WTC11 (cell line): ENCODE results near the gene OCRL. TPM values are rescaled to one million over a fixed set of nuclear protein-coding genes. Genes with fewer than 3 reads are reported as not detected.

Source experiments
- ATAC-seq: fragments of 200-7000 bp; cut with Tn5 transposase; 2 replicates; pipeline ENCODE4 v1.10.0; 2021; ENCODE audit warnings: mild to moderate bottlenecking, moderate library complexity
- CTCF ChIA-PET: fragments of 300-600 bp; sonication (Branson Sonifier 250); formaldehyde crosslinking; loops from one replicate; lab custom pipeline; 2021; ENCODE audit warnings: antibody characterized with exemption; lab: Charles Lee
- POLR2A ChIA-PET: fragments of 350-600 bp; sonication (Branson Sonifier 250); formaldehyde crosslinking; loops from one replicate; lab custom pipeline; 2021; ENCODE audit warnings: antibody characterized with exemption; lab: Charles Lee
- DNase-seq: peaks from one replicate; pipeline ENCODE4 v3.0.0; 2021; ENCODE audit warnings: low spot score
- H3K27ac Mint-ChIP-seq: 2 replicates; pipeline ENCODE4 v1.8.0; 2021; ENCODE audit warnings: mixed read lengths
- H3K27me3 Mint-ChIP-seq: 2 replicates; pipeline ENCODE4 v1.8.0; 2021; ENCODE audit warnings: low read depth, mild to moderate bottlenecking, moderate library complexity, mixed read lengths
- H3K36me3 Mint-ChIP-seq: 2 replicates; pipeline ENCODE4 v1.8.0; 2021; ENCODE audit warnings: mixed read lengths
- H3K4me1 Mint-ChIP-seq: 2 replicates; pipeline ENCODE4 v1.8.0; 2022; ENCODE audit warnings: mixed read lengths
- H3K4me3 Mint-ChIP-seq: 2 replicates; pipeline ENCODE4 v1.8.0; 2021; ENCODE audit warnings: mild to moderate bottlenecking, moderate library complexity, mixed read lengths
- H3K9me3 Mint-ChIP-seq: 2 replicates; pipeline ENCODE4 v1.8.0; 2021; ENCODE audit warnings: mixed read lengths
- AFF4 ChIP-seq: sonication (generic); formaldehyde crosslinking; IDR thresholded peaks from 2 replicates; pipeline ENCODE4 v1.8.1; 2023; ENCODE audit warnings: mild to moderate bottlenecking, missing genetic modification reagents, borderline replicate concordance
- ATF1 ChIP-seq: sonication (generic); formaldehyde crosslinking; IDR thresholded peaks from 2 replicates; pipeline ENCODE4 v1.8.1; 2023; ENCODE audit warnings: mild to moderate bottlenecking, moderate library complexity, missing genetic modification reagents
- ATF2 ChIP-seq: sonication (generic); formaldehyde crosslinking; IDR thresholded peaks from 2 replicates; pipeline ENCODE4 v1.8.1; 2022; ENCODE audit warnings: low read depth, missing genetic modification reagents, borderline replicate concordance
- ATF3 ChIP-seq: sonication (generic); formaldehyde crosslinking; conservative IDR thresholded peaks from 2 replicates; pipeline ENCODE4 v1.8.1; 2022; ENCODE audit warnings: mild to moderate bottlenecking, missing genetic modification reagents
- ESRRA ChIP-seq: sonication (generic); formaldehyde crosslinking; IDR thresholded peaks from 2 replicates; pipeline ENCODE4 v1.8.1; 2022; ENCODE audit warnings: mild to moderate bottlenecking, missing genetic modification reagents, borderline replicate concordance
- FOXK1 ChIP-seq: sonication (generic); formaldehyde crosslinking; IDR thresholded peaks from 2 replicates; pipeline ENCODE4 v1.8.0; 2022; ENCODE audit warnings: mild to moderate bottlenecking, moderate library complexity, missing genetic modification reagents
- FOXP1 ChIP-seq: sonication (generic); formaldehyde crosslinking; IDR thresholded peaks from 2 replicates; pipeline ENCODE4 v1.8.0; 2022; ENCODE audit warnings: missing genetic modification reagents, mild to moderate bottlenecking, moderate library complexity, borderline replicate concordance
- GABPB1 ChIP-seq: sonication (generic); formaldehyde crosslinking; IDR thresholded peaks from 2 replicates; pipeline ENCODE4 v1.8.1; 2023; ENCODE audit warnings: mild to moderate bottlenecking, missing genetic modification reagents
- JUN ChIP-seq: sonication (generic); formaldehyde crosslinking; IDR thresholded peaks from 2 replicates; pipeline ENCODE4 v1.8.0; 2023; ENCODE audit warnings: mild to moderate bottlenecking, missing genetic modification reagents
- NFE2L1 ChIP-seq: sonication (generic); formaldehyde crosslinking; IDR thresholded peaks from 2 replicates; pipeline ENCODE4 v1.8.1; 2023; ENCODE audit warnings: missing genetic modification reagents
- NR3C1 ChIP-seq: sonication (generic); formaldehyde crosslinking; conservative IDR thresholded peaks from 2 replicates; pipeline ENCODE4 v1.8.1; 2023; ENCODE audit warnings: low read depth, mild to moderate bottlenecking, missing genetic modification reagents
- SMAD3 ChIP-seq: sonication (generic); formaldehyde crosslinking; IDR thresholded peaks from 2 replicates; pipeline ENCODE4 v1.8.0; 2022; ENCODE audit warnings: missing genetic modification reagents, mild to moderate bottlenecking, borderline replicate concordance
- SMAD4 ChIP-seq: sonication (generic); formaldehyde crosslinking; IDR thresholded peaks from 2 replicates; pipeline ENCODE4 v1.8.0; 2022; ENCODE audit warnings: mild to moderate bottlenecking, missing genetic modification reagents
- SP1 ChIP-seq: sonication (generic); formaldehyde crosslinking; conservative IDR thresholded peaks from 2 replicates; pipeline ENCODE4 v1.8.1; 2022; ENCODE audit warnings: missing genetic modification reagents
- TP53 ChIP-seq: sonication (generic); formaldehyde crosslinking; IDR thresholded peaks from 2 replicates; pipeline ENCODE4 v1.8.1; 2023; ENCODE audit warnings: mild to moderate bottlenecking, missing genetic modification reagents
- USF2 ChIP-seq: sonication (generic); formaldehyde crosslinking; IDR thresholded peaks from 2 replicates; pipeline ENCODE4 v1.8.1; 2023; ENCODE audit warnings: mild to moderate bottlenecking, missing genetic modification reagents, moderate library complexity
- ZNF138 ChIP-seq: sonication (generic); formaldehyde crosslinking; conservative IDR thresholded peaks from 2 replicates; pipeline ENCODE4 v1.8.1; 2022; ENCODE audit warnings: mild to moderate bottlenecking, moderate library complexity, missing genetic modification reagents
- ZNF317 ChIP-seq: sonication (generic); formaldehyde crosslinking; IDR thresholded peaks from 2 replicates; pipeline ENCODE4 v1.8.1; 2023; ENCODE audit warnings: low read depth, mild to moderate bottlenecking, moderate library complexity, missing genetic modification reagents, borderline replicate concordance
- ZNF671 ChIP-seq: fragments of 250-450 bp; sonication (Bioruptor Pico); IDR thresholded peaks from 2 replicates; pipeline ENCODE4 v1.8.0; 2021; ENCODE audit warnings: mild to moderate bottlenecking
- total RNA-seq: library from RNA; stranded (reverse); gene quantifications from 3 replicates; pipeline ENCODE4 v1.2.3, GENCODE V29; 2021
- TF ChIP-seq, protein P1 (sequence below): sonication (generic); formaldehyde crosslinking; IDR thresholded peaks from 2 replicates; pipeline ENCODE4 v1.8.0; 2023; ENCODE audit warnings: missing genetic modification reagents
- TF ChIP-seq, protein P2 (sequence below): fragments of 250-450 bp; sonication (Bioruptor Pico); IDR thresholded peaks from 2 replicates; pipeline ENCODE4 v1.8.0; 2021; ENCODE audit warnings: mild to moderate bottlenecking

OCRL gene
- total RNA-seq, 1 experiment from 2014 or later: 17.4 TPM

- no peak for TF ChIP-seq TP53 (CRISPR knock-in tag)
- TF ChIP-seq JUN (CRISPR knock-in tag): no peak
- TF ChIP-seq USF2 (CRISPR knock-in tag): no peak
- TF ChIP-seq ATF2 (CRISPR knock-in tag): no peak
- TF ChIP-seq, all 79 proteins: peak for 0
Measured at GRCh38 chrX:129632443-129632842, 92.4 kb downstream of the OCRL start (continued).

DNA sequence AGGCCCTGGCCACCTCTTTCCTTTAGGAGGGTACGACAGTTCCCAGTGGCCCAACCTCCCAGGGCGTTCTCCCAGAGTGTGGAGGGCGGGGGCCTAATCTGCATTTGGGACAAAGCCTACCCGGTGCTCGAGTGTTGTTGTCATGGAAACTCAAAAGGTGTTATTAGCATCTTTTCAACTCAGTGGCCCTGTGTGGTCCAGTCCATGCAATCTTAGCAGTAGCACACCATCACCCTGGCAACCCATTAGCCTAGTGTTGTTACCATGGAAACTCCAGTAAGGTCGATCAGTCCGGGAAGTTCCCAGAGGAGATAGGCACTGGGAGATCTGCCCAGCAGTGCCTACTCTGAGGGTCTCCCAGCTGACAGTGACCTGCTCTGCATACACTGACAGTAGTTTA, 94.5 kb downstream of the OCRL start:
- Mint-ChIP-seq H3K36me3 (no peaks in the 10 kb centered on the region), H3K4me1 (peaks cover 12% of the 10 kb centered on the region), H3K27me3 (no peaks in the 10 kb centered on the region; the same call in 1 of the 2 replicates), H3K9me3 (no peaks in the 10 kb centered on the region), H3K27ac (no peak overlapping the region), H3K4me3 (no peak overlapping the region)
- CTCF ChIA-PET: interaction anchor here (1.0 to 1.2 kb wide), 3 partner anchors 29 to 122 kb away, joined by 3 to 4 read pairs (median 3); no protein-coding TSS in a partner anchor
- POLR2A ChIA-PET: no interaction called here
- DNase-seq (peak; percentile 18), ATAC-seq (peak; percentile 38)
- TF ChIP-seq AFF4 (CRISPR knock-in tag): no peak

DNA sequence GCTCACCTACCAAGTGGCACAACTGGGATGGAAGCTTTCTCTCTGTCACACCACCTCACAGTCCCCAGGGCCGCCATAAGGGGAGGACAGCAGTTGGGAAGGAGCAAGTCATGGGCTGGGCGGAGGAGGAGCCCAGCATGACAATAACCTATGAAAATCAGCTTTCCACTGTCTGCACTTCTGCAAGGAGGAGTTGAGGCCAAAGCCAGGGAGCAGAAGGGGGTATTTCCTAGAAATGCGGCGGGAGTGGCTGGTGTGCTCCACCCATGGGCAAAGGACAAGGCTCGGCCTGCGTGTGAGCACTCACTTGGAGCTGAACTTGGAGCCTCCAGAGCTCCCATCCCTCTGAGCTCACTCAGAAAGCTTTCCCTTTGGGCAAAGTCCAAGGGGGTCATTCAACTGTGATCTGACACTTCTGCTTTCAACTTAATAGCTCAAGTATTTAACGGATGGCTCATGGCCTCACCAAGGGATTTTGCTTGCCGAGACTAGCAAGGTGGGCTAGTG, 96.2 kb downstream of the OCRL start:
- Mint-ChIP-seq H3K4me3 (no peak overlapping the region), H3K36me3 (no peaks in the 10 kb centered on the region), H3K9me3 (0 out of 2 replicates have a peak, but pooled peaks cover 3% of the 10 kb centered on the region), H3K4me1 (peaks cover 12% of the 10 kb centered on the region), H3K27me3 (no peaks in the 10 kb centered on the region; the same call in 1 of the 2 replicates), H3K27ac (no peak overlapping the region)
- no peak for TF ChIP-seq SMAD4 (CRISPR knock-in tag)
- TF ChIP-seq, protein P1, sequence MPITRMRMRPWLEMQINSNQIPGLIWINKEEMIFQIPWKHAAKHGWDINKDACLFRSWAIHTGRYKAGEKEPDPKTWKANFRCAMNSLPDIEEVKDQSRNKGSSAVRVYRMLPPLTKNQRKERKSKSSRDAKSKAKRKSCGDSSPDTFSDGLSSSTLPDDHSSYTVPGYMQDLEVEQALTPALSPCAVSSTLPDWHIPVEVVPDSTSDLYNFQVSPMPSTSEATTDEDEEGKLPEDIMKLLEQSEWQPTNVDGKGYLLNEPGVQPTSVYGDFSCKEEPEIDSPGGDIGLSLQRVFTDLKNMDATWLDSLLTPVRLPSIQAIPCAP (CRISPR knock-in tag): no peak
- no peak for TF ChIP-seq FOXK1
- no peak for TF ChIP-seq ESRRA (CRISPR knock-in tag)
- no peak for TF ChIP-seq GABPB1 (CRISPR knock-in tag)
- no peak for TF ChIP-seq SMAD3 (CRISPR knock-in tag)
- TF ChIP-seq NFE2L1 (CRISPR knock-in tag): no peak
- TF ChIP-seq FOXP1 (CRISPR knock-in tag): no peak
- TF ChIP-seq, protein P2, sequence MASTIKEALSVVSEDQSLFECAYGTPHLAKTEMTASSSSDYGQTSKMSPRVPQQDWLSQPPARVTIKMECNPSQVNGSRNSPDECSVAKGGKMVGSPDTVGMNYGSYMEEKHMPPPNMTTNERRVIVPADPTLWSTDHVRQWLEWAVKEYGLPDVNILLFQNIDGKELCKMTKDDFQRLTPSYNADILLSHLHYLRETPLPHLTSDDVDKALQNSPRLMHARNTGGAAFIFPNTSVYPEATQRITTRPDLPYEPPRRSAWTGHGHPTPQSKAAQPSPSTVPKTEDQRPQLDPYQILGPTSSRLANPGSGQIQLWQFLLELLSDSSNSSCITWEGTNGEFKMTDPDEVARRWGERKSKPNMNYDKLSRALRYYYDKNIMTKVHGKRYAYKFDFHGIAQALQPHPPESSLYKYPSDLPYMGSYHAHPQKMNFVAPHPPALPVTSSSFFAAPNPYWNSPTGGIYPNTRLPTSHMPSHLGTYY: no peak
- TF ChIP-seq SP1 (CRISPR knock-in tag): no peak
- no peak for TF ChIP-seq ATF3 (CRISPR knock-in tag)
- TF ChIP-seq NR3C1 (CRISPR knock-in tag): no peak
- no peak for TF ChIP-seq ZNF138
- no peak for TF ChIP-seq ZNF671 (CRISPR knock-in tag)
- TF ChIP-seq ZNF317: no peak
- no peak for TF ChIP-seq ATF1 (CRISPR knock-in tag)
- ATAC-seq (no peak), DNase-seq (no peak)
- POLR2A ChIA-PET: no interaction called here
- CTCF ChIA-PET: interaction anchor here (0.6 to 6.4 kb wide), 8 partner anchors 13 to 616 kb away, joined by 3 to 76 read pairs (median 4); no protein-coding TSS in a partner anchor
